Pancreas (tissue), 10 donors: ENCODE data around the gene NPB. TPM values are rescaled to one million over a fixed set of nuclear protein-coding genes. Genes with fewer than 3 reads are reported as not detected.
A peak's percentile ranks its signal among the peaks of the same experiment; 100 is the strongest.

ENCODE experiments used
- ATAC-seq, 4 donors: fragments of 200-7000 bp; cut with Tn5 transposase; one replicate each; pipeline versions ENCODE4 v1.8.0 to v1.9.1; 2020; ENCODE audit warnings: mild to moderate bottlenecking in 4 of 4, moderate library complexity in 4 of 4
- DNase-seq, 6 donors: peaks; one replicate each; pipeline ENCODE4 v3.0.0-alpha.2; 2020
- FAIRE-seq: peaks from 2 replicates; lab custom pipeline; 2012; peaks lifted over from hg19 to GRCh38; lab: Jason Lieb, UNC
- H3K27ac ChIP-seq, 4 donors: fragments of 200-600 bp; sonication (generic); 1 replicate in 3 of 4; 2 replicates in 1 of 4; pipeline versions ENCODE4 v1.5.0 to v1.8.0; 2020
- H3K27me3 ChIP-seq, 4 donors: fragments of 200-600 bp; one replicate each; pipeline ENCODE4 v1.8.0; 2021
- H3K36me3 ChIP-seq, 3 donors: fragments of 200-600 bp; sonication (generic) in 1 of 3; one replicate each; pipeline versions ENCODE4 v1.5.0 to v1.8.0; 2020 to 2021
- H3K4me1 ChIP-seq, 3 donors: fragments of 200-600 bp; one replicate each; pipeline ENCODE4 v1.8.0; 2021
- H3K4me3 ChIP-seq, 4 donors: fragments of 200-600 bp; sonication (generic) in 2 of 4; one replicate each; pipeline versions ENCODE4 v1.5.0 to v1.8.0; 2020 to 2021
- H3K9me3 ChIP-seq, 4 donors: fragments of 200-600 bp; one replicate each; pipeline ENCODE4 v1.8.0; 2021
- WGBS, 2 donors: extraction: QIAGEN DNeasy Blood & Tissue Kit; methylation state at CpG; one replicate each; pipeline ENCODE4 v1.1.7; 2013; 5-methylcytosine and 5-hydroxymethylcytosine counted together
- intact Hi-C, 3 donors: fragments of 100-400 bp; cut with DNase I; formaldehyde crosslinking; loops; one replicate each; pipeline versions ENCODE4 v1.11.1 to v1.14.2; 2022
- polyA plus RNA-seq, 2 donors: library from polyadenylated mRNA; stranded (reverse); fragments of 200-250 nt; gene quantifications; one replicate each; pipeline ENCODE4 v1.2.3, GENCODE V29; 2013
- total RNA-seq, 6 donors: library from RNA; stranded (reverse); fragmentation: NEBNext Ultra II Directional in 4 of 6; extraction: Animal tissue kit (Norgen Biotek cat#: 25700) in 4 of 6; gene quantifications; one replicate each; pipeline versions ENCODE4 v1.2.1 to v1.2.4, GENCODE V29; 2021 to 2023
- TF ChIP-seq, protein P1 (sequence below), 4 donors: fragments of 200-600 bp; sonication (generic) in 3 of 4; IDR thresholded peaks; one replicate each; pipeline versions ENCODE4 v1.5.0 to v1.8.0; 2021; ENCODE audit warnings: antibody characterized with exemption in 4 of 4
- donor health status: healthy with polysubstance abuse.
- donor health status: DM: no; HTN: no; CAD: no; lungs with moderate emphysema.
- donor health status: DM: no; HTN: no; CAD: no.
- donor health status: control.
- donor health status: control.
- donor health status: Bipolar disorder and iron deficiency.
- donor health status: DM: yes; HTN: yes; CAD: no.
- donor health status: DM: no; HTN: no; CAD: no.
- donor health status: DM: no; HTN: no; CAD: no.
- donor health status: DM: yes; HTN: yes; CAD: no.

NPB gene
- total and polyA plus RNA-seq, 8 donors, result 0.19 to 0.62 (median 0.37) TPM; not detected in 2

DNA sequence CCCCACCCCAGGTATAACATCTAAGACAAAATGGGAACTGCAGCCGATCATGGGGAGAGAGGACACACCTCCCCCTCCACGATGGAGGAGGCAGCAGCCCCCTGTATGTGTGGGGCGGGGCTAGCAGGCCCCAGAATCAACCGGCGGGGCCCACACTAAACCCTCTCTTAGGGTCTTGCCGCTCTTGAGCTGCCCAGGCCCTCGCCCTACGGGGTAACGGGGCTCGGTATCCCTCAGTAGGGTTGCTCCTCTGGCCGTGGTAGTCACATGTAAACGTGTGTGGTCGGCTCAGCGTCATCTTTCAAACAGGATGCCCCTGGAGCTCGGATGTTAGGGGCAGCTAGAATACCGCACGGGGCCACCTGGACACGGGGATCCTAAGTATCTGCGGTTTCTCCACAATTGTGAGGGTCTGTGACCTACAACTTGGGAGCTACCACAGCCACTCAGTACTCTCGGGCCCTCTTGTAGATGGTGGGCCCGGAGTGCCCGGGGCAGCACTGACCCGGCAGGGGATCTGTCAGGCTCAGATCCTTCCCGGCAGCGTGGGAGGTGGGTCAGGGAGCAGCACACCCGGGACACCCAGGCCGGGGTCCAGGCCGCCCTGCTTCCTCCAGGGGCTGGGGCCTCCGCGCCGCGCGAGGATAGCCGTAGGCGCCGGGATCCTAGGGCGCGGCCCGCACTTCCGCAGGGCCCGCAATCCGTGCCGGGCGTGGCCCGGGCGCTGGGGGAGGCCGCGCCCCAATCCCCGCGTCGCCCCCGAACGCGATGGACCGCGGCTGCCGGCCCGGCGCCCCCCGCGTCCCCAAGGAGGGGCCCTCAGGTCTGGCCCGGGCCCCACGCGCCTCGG lies 31.7 kb upstream of the NPB start:
- peaks cover 21 to 43% (median 32%) of the 10 kb centered on the region in 3 donors for H3K4me1 ChIP-seq
- FAIRE-seq, result no peak

DNA sequence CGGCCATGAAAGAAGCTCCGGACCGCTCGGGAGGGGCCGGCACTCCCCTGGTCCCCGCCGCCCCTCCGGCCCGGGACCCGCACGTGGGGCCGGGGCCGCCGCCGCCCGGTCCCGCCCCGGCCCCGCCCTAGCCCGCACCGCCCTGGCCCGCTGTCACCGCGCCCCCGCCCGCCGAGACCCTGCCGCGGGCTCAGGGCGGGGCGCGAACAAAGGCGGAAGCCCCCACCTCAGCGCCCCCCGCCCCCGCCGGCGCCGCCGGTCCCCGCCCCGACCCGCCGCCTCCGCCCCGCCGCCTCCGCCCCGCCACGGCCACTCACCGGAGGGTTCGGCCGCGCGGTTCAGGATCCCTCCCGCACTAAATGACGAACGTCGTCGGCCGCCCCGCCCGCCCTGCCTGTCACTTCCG lies 31.1 kb upstream of the NPB start, which contains the start of gene ARHGDIA:
Gene ARHGDIA, minus strand, starts transcription at position 357 of the 406 bp plus-strand sequence. CDS start 1,407 bp downstream, outside the sequence.
- FAIRE-seq (no peak), DNase-seq (no peak), ATAC-seq (peak in 1 of 4 donors; percentile 0)
- H3K27me3 ChIP-seq, result no peaks in the 10 kb centered on the region
- H3K27ac ChIP-seq, result peak within 1 kb of the TSS; percentile 96 to 100 (median 98)
- intact Hi-C loops, result no loop called here
- TF ChIP-seq, protein P1, sequence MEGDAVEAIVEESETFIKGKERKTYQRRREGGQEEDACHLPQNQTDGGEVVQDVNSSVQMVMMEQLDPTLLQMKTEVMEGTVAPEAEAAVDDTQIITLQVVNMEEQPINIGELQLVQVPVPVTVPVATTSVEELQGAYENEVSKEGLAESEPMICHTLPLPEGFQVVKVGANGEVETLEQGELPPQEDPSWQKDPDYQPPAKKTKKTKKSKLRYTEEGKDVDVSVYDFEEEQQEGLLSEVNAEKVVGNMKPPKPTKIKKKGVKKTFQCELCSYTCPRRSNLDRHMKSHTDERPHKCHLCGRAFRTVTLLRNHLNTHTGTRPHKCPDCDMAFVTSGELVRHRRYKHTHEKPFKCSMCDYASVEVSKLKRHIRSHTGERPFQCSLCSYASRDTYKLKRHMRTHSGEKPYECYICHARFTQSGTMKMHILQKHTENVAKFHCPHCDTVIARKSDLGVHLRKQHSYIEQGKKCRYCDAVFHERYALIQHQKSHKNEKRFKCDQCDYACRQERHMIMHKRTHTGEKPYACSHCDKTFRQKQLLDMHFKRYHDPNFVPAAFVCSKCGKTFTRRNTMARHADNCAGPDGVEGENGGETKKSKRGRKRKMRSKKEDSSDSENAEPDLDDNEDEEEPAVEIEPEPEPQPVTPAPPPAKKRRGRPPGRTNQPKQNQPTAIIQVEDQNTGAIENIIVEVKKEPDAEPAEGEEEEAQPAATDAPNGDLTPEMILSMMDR (IDR thresholded peaks at IDR 0.05), result no peak
- H3K4me1 ChIP-seq, result peaks cover 16 to 37% (median 26%) of the 10 kb centered on the region in 3 donors
- H3K4me3 ChIP-seq, result peak within 1 kb of the TSS; percentile 59 to 96 (median 84)
- peaks cover 0 to 16% (median 10%) of the 10 kb centered on the region in 3 donors for H3K36me3 ChIP-seq
- WGBS, 2 donors, result 1% methylated on average over 19 to 64 of the region's 64 CpGs
- no peaks in the 10 kb centered on the region for H3K9me3 ChIP-seq

More for the DNA sequence above, 31.7 kb upstream of the NPB start:
- Histone ChIP-seq H3K27me3 (no peaks in the 10 kb centered on the region), H3K4me3 (peak overlapping the region; percentile 59 to 87 (median 70)), H3K36me3 (peaks cover 0 to 16% (median 10%) of the 10 kb centered on the region in 3 donors), H3K27ac (peak overlapping the region; percentile 81 to 100 (median 96)), H3K9me3 (no peaks in the 10 kb centered on the region)
- intact Hi-C loops, result no loop called here
- peak; percentile 42 to 89 (median 65) for DNase-seq
- WGBS, 2 donors, result 2 to 4% methylated on average over 46 to 65 of the region's 65 CpGs
- TF ChIP-seq, protein P1 (IDR thresholded peaks at IDR 0.05), result no peak
- peak in 2 of 4 donors; percentile 0 to 1 for ATAC-seq

DNA sequence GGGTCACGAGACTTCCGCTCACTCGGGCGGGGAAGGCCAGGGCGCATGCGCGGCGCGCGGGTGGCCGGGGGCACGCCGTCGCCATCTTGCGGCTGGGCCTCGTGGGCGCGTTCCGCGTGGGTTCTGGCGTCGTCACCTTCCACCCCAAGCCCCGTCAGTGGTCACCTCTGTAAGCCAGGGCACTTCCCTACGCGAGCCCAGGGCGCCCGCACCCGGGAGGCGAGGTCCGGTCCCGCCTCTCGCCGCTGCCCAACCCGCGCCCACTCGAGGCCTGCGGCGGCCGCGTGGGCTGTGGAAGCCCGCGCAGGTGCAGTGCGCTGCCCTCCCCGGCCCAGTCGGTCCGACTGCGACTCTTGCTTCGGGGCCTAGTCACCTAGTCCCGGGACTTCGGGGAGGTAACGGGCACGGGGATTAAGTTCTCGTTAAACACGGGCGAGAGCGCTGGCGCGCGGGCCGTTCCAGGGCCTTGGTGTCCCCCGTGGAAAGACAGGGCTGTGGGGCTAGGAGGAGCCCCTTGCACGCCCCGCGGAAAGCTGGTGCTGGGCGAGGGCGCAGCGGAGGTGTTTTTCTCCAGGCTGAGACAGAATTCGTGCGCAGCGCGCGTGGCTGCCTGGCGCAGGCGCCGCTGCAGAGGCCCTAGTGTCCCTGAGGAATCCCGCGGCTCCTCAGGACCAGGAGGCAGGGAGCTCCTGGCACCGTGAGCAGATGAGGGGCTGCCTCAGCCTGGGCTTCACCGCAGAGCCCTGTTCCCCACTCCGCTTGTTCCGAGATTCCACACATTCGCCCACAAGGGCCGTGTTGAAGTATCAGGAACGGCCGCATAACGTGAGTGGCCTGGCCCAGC lies 30.4 kb upstream of the NPB start:
- Histone ChIP-seq H3K9me3 (no peaks in the 10 kb centered on the region), H3K4me1 (peaks cover 10 to 31% (median 19%) of the 10 kb centered on the region in 3 donors), H3K36me3 (peaks cover 0 to 16% (median 10%) of the 10 kb centered on the region in 3 donors), H3K27ac (peak overlapping the region; percentile 96 to 100 (median 98)), H3K27me3 (no peaks in the 10 kb centered on the region), H3K4me3 (peak overlapping the region; percentile 59 to 96 (median 84))
- FAIRE-seq, result no peak
- peak; percentile 93 to 99 (median 96) for DNase-seq
- intact Hi-C loops, result no loop called here
- peak; percentile 62 to 72 (median 66) for ATAC-seq
- WGBS, 2 donors, result 1% methylated on average over 68 to 86 of the region's 86 CpGs
- TF ChIP-seq, protein P1 (IDR thresholded peaks at IDR 0.05), result no peak

DNA sequence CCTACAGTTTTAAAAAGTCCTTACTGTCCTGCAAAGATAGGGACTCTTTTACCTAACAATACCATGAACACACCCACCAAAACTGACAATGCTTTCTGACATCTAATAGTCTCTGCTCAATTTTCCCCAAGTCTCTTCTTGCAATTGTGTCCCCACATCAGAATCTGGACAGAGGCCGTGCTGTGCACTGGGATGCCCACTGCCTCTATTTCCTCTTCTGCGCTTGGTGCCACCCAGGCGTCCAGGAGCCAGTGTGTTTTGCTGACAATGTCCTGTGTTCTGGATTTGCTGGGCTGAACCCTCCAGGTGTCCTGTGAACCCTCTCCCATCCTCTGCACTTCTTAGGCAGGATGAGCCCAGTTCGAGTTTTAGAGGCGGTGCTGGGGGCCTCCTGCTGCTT lies 24.5 kb upstream of the NPB start:
- TF ChIP-seq, protein P1 (IDR thresholded peaks at IDR 0.05), result no peak
- FAIRE-seq, result no peak
- peaks cover 0 to 2% (median 0%) of the 10 kb centered on the region in 3 donors for H3K4me1 ChIP-seq
- no peak for DNase-seq
- H3K4me3 ChIP-seq, result no peak overlapping the region
- intact Hi-C loops, result no loop called here
- WGBS, 2 donors, result 89 to 90% methylated on average over 5 of the region's 5 CpGs
- no peaks in the 10 kb centered on the region for H3K36me3 ChIP-seq
- H3K9me3 ChIP-seq, result no peaks in the 10 kb centered on the region
- no peak overlapping the region for H3K27ac ChIP-seq
- ATAC-seq, result no peak
- H3K27me3 ChIP-seq, result no peaks in the 10 kb centered on the region
